ENCODE data around the gene TMEM140. TPM values are rescaled to one million over a fixed set of nuclear protein-coding genes. Genes with fewer than 3 reads are reported as not detected.
"Not testable (repeated sequence)": the region's sequence is repeated elsewhere in the genome, so short reads cannot be mapped to it uniquely, and the experiment has no call there.

TMEM140 gene
- total and polyA plus RNA-seq, 5 experiments from 2014 or later = 13.9 to 36.9 (median 27.1) TPM

GRCh38 chr7:135168001-135168400 is 20.1 kb downstream of the TMEM140 start:
- DNase-seq = peak in 2 of 10 donors; percentile 23 to 34
- peaks cover 31 to 72% (median 67%) of the 10 kb centered on the region in 4 donors for H3K4me1 Mint-ChIP-seq
- H3K4me3 Mint-ChIP-seq = peak overlapping the region; percentile 47 to 94 (median 89)
- no peak for ATAC-seq
- H3K27ac Mint-ChIP-seq = peak overlapping the region; percentile 93 to 98 (median 96)
- H3K9me3 Mint-ChIP-seq = peaks cover 0 to under 1% (median 0%) of the 10 kb centered on the region in 9 donors
- POLR2A ChIA-PET = interaction anchor here (2.4 to 6.1 kb wide), 4 partner anchors 10 to 181 kb away, joined by 8 to 77 read pairs (median 41); partner anchors contain the start of genes AGBL3 and TMEM140
- peaks cover 0 to 26% (median 20%) of the 10 kb centered on the region in 3 donors for H3K36me3 Mint-ChIP-seq
- H3K27me3 Mint-ChIP-seq = no peaks in the 10 kb centered on the region

- no peak for DNase-seq
- peak overlapping the region; percentile 85 to 94 (median 90) for H3K4me3 Mint-ChIP-seq
- H3K4me1 Mint-ChIP-seq = peaks cover 31 to 71% (median 67%) of the 10 kb centered on the region in 4 donors
- no peaks in the 10 kb centered on the region for H3K27me3 Mint-ChIP-seq
- POLR2A ChIA-PET = interaction anchor here (1.2 to 6.1 kb wide), 9 partner anchors 11 to 536 kb away, joined by 3 to 77 read pairs (median 10); partner anchors contain the start of genes AGBL3, BPGM and TMEM140
- H3K9me3 Mint-ChIP-seq = no peaks in the 10 kb centered on the region
- H3K36me3 Mint-ChIP-seq = peaks cover 0 to 26% (median 19%) of the 10 kb centered on the region in 3 donors
- H3K27ac Mint-ChIP-seq = peak overlapping the region; percentile 93 to 98 (median 96)
- ATAC-seq = no peak
These were observed 20.7 kb downstream of the TMEM140 start for GRCh38 chr7:135168489-135169140.

GRCh38 chr7:135169141-135169963 is 21.5 kb downstream of the TMEM140 start:
- ATAC-seq (peak in 1 of 2 donors; percentile 15), DNase-seq (peak in 9 of 10 donors; percentile 26 to 71 (median 40))
- Mint-ChIP-seq H3K36me3 (peaks cover 0 to 26% (median 14%) of the 10 kb centered on the region in 3 donors), H3K4me3 (peak overlapping the region; percentile 85 to 94 (median 90)), H3K27ac (peak overlapping the region; percentile 93 to 98 (median 96)), H3K4me1 (peaks cover 28 to 64% (median 61%) of the 10 kb centered on the region in 4 donors), H3K27me3 (no peaks in the 10 kb centered on the region), H3K9me3 (no peaks in the 10 kb centered on the region)
- POLR2A ChIA-PET = interaction anchor here (0.8 to 6.1 kb wide), 14 partner anchors 8 to 536 kb away, joined by 3 to 77 read pairs (median 8); partner anchors contain the start of genes AGBL3, BPGM and TMEM140

- Mint-ChIP-seq H3K4me3 (peak overlapping the region; percentile 85 to 94 (median 90)), H3K36me3 (peaks cover 0 to 22% (median 14%) of the 10 kb centered on the region in 3 donors), H3K4me1 (peaks cover 28 to 62% (median 57%) of the 10 kb centered on the region in 4 donors), H3K9me3 (no peaks in the 10 kb centered on the region), H3K27me3 (no peaks in the 10 kb centered on the region), H3K27ac (peak overlapping the region; percentile 93 to 98 (median 96))
- DNase-seq (no peak), ATAC-seq (peak; percentile 7 to 10)
- POLR2A ChIA-PET = interaction anchor here (0.8 to 6.1 kb wide), 13 partner anchors 9 to 537 kb away, joined by 3 to 77 read pairs (median 8); partner anchors contain the start of genes AGBL3, BPGM and TMEM140
These were observed 22.0 kb downstream of the TMEM140 start for GRCh38 chr7:135169964-135170273.

GRCh38 chr7:135170274-135170997 is 22.6 kb downstream of the TMEM140 start, which contains the start of gene CYREN:
CYREN (minus strand) TSS chr7:135170707; CDS start chr7:135168922, 1,785 bp downstream.
- H3K9me3 Mint-ChIP-seq = no peaks in the 10 kb centered on the region
- DNase-seq (peak; percentile 78 to 93 (median 84)), ATAC-seq (peak; percentile 77 to 79)
- POLR2A ChIA-PET = interaction anchor here (0.6 to 6.1 kb wide), 20 partner anchors 9 to 540 kb away, joined by 3 to 77 read pairs (median 6); partner anchors contain the start of genes AGBL3, BPGM, TMEM140 and WDR91
- peak within 1 kb of the TSS; percentile 85 to 94 (median 90) for H3K4me3 Mint-ChIP-seq
- H3K36me3 Mint-ChIP-seq = peaks cover 0 to 17% (median 14%) of the 10 kb centered on the region in 3 donors
- H3K27ac Mint-ChIP-seq = peak within 1 kb of the TSS; percentile 93 to 98 (median 96)
- H3K4me1 Mint-ChIP-seq = peaks cover 26 to 59% (median 55%) of the 10 kb centered on the region in 4 donors
- no peaks in the 10 kb centered on the region for H3K27me3 Mint-ChIP-seq

GRCh38 chr7:135170998-135171481 is 23.2 kb downstream of the TMEM140 start:
- not testable (repeated sequence) for ATAC-seq, DNase-seq, H3K27me3 Mint-ChIP-seq, H3K9me3 Mint-ChIP-seq
- Mint-ChIP-seq H3K27ac (peak overlapping the region; percentile 91 to 97 (median 95)), H3K4me3 (peak overlapping the region; percentile 82 to 94 (median 88)), H3K36me3 (peaks cover 0 to 13% (median 12%) of the 10 kb centered on the region in 3 donors), H3K4me1 (peaks cover 26 to 53% (median 50%) of the 10 kb centered on the region in 4 donors)
- POLR2A ChIA-PET = interaction anchor here (0.6 to 6.1 kb wide), 16 partner anchors 8 to 541 kb away, joined by 3 to 77 read pairs (median 6); partner anchors contain the start of genes AGBL3, BPGM, TMEM140 and WDR91

GRCh38 chr7:135171581-135172291 is 23.9 kb downstream of the TMEM140 start:
- DNase-seq, H3K9me3 Mint-ChIP-seq, ATAC-seq, H3K27me3 Mint-ChIP-seq, H3K36me3 Mint-ChIP-seq: not testable (repeated sequence)
- POLR2A ChIA-PET = interaction anchor here (0.8 to 6.1 kb wide), 7 partner anchors 14 to 526 kb away, joined by 3 to 77 read pairs (median 16); partner anchors contain the start of genes AGBL3, BPGM, TMEM140 and WDR91
- peaks cover 28 to 47% (median 43%) of the 10 kb centered on the region in 4 donors for H3K4me1 Mint-ChIP-seq
- H3K4me3 Mint-ChIP-seq = peak overlapping the region; percentile 49 to 94 (median 86)
- peak overlapping the region; percentile 84 to 97 (median 95) for H3K27ac Mint-ChIP-seq

- H3K36me3 Mint-ChIP-seq, POLR2A ChIA-PET, H3K27ac Mint-ChIP-seq, ATAC-seq, H3K27me3 Mint-ChIP-seq, H3K4me3 Mint-ChIP-seq, H3K9me3 Mint-ChIP-seq, DNase-seq: not testable (repeated sequence)
- H3K4me1 Mint-ChIP-seq = peaks cover 14 to 25% (median 21%) of the 10 kb centered on the region in 4 donors
These were observed 26.0 kb downstream of the TMEM140 start for GRCh38 chr7:135173916-135174315.

GRCh38 chr7:135174941-135175340 is 27.1 kb downstream of the TMEM140 start:
- H3K36me3 Mint-ChIP-seq = peaks cover 5 to 12% (median 5%) of the 10 kb centered on the region in 3 donors
- POLR2A ChIA-PET = no interaction called here
- peaks cover 0 to 14% (median 8%) of the 10 kb centered on the region in 9 donors for H3K9me3 Mint-ChIP-seq
- H3K4me1 Mint-ChIP-seq = peaks cover 5 to 14% (median 11%) of the 10 kb centered on the region in 4 donors
- DNase-seq (no peak), ATAC-seq (no peak)
- H3K27ac Mint-ChIP-seq = peak overlapping the region in 1 of 10 donors; percentile 50
- H3K27me3 Mint-ChIP-seq = no peaks in the 10 kb centered on the region
- H3K4me3 Mint-ChIP-seq = no peak overlapping the region

GRCh38 chr7:135175931-135176330 is 28.1 kb downstream of the TMEM140 start:
- ATAC-seq = no peak
- peaks cover 3 to 11% (median 8%) of the 10 kb centered on the region in 4 donors for H3K4me1 Mint-ChIP-seq

More at GRCh38 chr7:135175931-135176330, 28.1 kb downstream of the TMEM140 start:
- Mint-ChIP-seq H3K36me3 (peaks cover 10 to 22% (median 14%) of the 10 kb centered on the region in 3 donors), H3K27ac (no peak overlapping the region), H3K4me3 (no peak overlapping the region), H3K9me3 (peaks cover 0 to 23% (median 13%) of the 10 kb centered on the region in 9 donors), H3K27me3 (no peaks in the 10 kb centered on the region)
- DNase-seq = no peak
- POLR2A ChIA-PET = no interaction called here
